CD14-positive monocyte (primary cell): ENCODE data around the gene LDAF1. TPM values are rescaled to one million over a fixed set of nuclear protein-coding genes. Genes with fewer than 3 reads are reported as not detected.
"Not testable (repeated sequence)": the region's sequence is repeated elsewhere in the genome, so short reads cannot be mapped to it uniquely, and the experiment has no call there.

Experiments used
- DNase-seq, 3 donors: peaks; one replicate each; pipeline ENCODE4 v3.0.0-alpha.2; 2011 to 2022
- H2AFZ ChIP-seq: 2 replicates; pipeline ENCODE4 v1.6.0; 2012; ENCODE audit warnings: mild to moderate bottlenecking, low read depth, low read length, inconsistent platforms; ENCODE audit not compliant: insufficient read depth, poor library complexity, severe bottlenecking
- H3K27ac ChIP-seq, 2 donors: 1 replicate in 1 of 2; 2 replicates in 1 of 2; pipeline ENCODE4 v1.5.1; 2012 to 2013; ENCODE audit warnings: low read length in 2 of 2, control low read depth in 1 of 2, inconsistent platforms in 1 of 2, low read depth in 1 of 2, mild to moderate bottlenecking in 1 of 2
- H3K27me3 ChIP-seq, 2 donors: one replicate each; pipeline versions ENCODE4 v1.6.0 to v1.6.1; 2011 to 2013; ENCODE audit warnings: low read length in 2 of 2; ENCODE audit not compliant: control insufficient read depth in 2 of 2, insufficient read depth in 2 of 2
- H3K36me3 ChIP-seq, 2 donors: replicated peaks in 1 of 2; 1 replicate in 1 of 2; 2 replicates in 1 of 2; pipeline versions ENCODE4 v1.5.1 to v1.6.1; 2012 to 2013; ENCODE audit warnings: low read length in 2 of 2, control low read depth in 1 of 2, inconsistent platforms in 1 of 2, mild to moderate bottlenecking in 1 of 2; ENCODE audit not compliant: insufficient read depth in 2 of 2, control insufficient read depth in 1 of 2
- H3K4me1 ChIP-seq, 2 donors: 1 replicate in 1 of 2; 2 replicates in 1 of 2; pipeline versions ENCODE4 v1.5.1 to v1.6.1; 2012 to 2013; ENCODE audit warnings: low read length in 2 of 2, control low read depth in 1 of 2, inconsistent platforms in 1 of 2, mild to moderate bottlenecking in 1 of 2, moderate library complexity in 1 of 2; ENCODE audit not compliant: insufficient read depth in 2 of 2, control insufficient read depth in 1 of 2
- H3K4me2 ChIP-seq: replicated peaks from 2 replicates; pipeline ENCODE3; 2012; ENCODE audit warnings: low read length, moderate library complexity, mild to moderate bottlenecking; ENCODE audit not compliant: poor library complexity, severe bottlenecking; ENCODE audit errors: extremely low read depth
- H3K4me3 ChIP-seq, 3 experiments: fragments of 200-600 bp in 1 of 3; sonication (generic) in 1 of 3; replicated peaks in 1 of 3; 1 replicate in 2 of 3; 2 replicates in 1 of 3; pipeline ENCODE4 v1.5.1; 2011 to 2013; ENCODE audit warnings: low read length in 3 of 3, mild to moderate bottlenecking in 3 of 3, control low read depth in 2 of 3, low read depth in 2 of 3, inconsistent platforms in 1 of 3, moderate library complexity in 1 of 3
- H3K79me2 ChIP-seq: 2 replicates; pipeline ENCODE4 v1.6.0; 2012; ENCODE audit warnings: mild to moderate bottlenecking, control low read depth, inconsistent platforms, low read length, moderate library complexity; ENCODE audit not compliant: insufficient read depth
- H3K9ac ChIP-seq: 2 replicates; pipeline ENCODE4 v1.6.0; 2017; ENCODE audit warnings: low read length, mild to moderate bottlenecking; ENCODE audit not compliant: insufficient read depth, poor library complexity, severe bottlenecking
- H3K9me3 ChIP-seq, 2 donors: replicated peaks in 1 of 2; 1 replicate in 1 of 2; 2 replicates in 1 of 2; pipeline versions ENCODE4 v1.5.1 to v1.6.1; 2012 to 2013; ENCODE audit warnings: low read length in 2 of 2, control low read depth in 1 of 2; ENCODE audit not compliant: control insufficient read depth in 1 of 2, insufficient read depth in 1 of 2
- H4K20me1 ChIP-seq: 2 replicates; pipeline ENCODE4 v1.6.0; 2012; ENCODE audit warnings: mild to moderate bottlenecking, low read length, control low read depth, moderate library complexity; ENCODE audit not compliant: insufficient read depth
- H3K27ac Mint-ChIP-seq, 7 donors: one replicate each; pipeline ENCODE4 v1.8.0; 2020; ENCODE audit warnings: mild to moderate bottlenecking in 7 of 7, mixed read lengths in 7 of 7, moderate library complexity in 6 of 7, inconsistent platforms in 2 of 7
- H3K27me3 Mint-ChIP-seq, 3 donors: one replicate each; pipeline ENCODE4 v1.8.0; 2021 to 2022; ENCODE audit warnings: low read depth in 3 of 3, mild to moderate bottlenecking in 3 of 3, mixed read lengths in 3 of 3, moderate library complexity in 3 of 3, inconsistent platforms in 1 of 3
- H3K36me3 Mint-ChIP-seq, 2 donors: one replicate each; pipeline ENCODE4 v1.8.0; 2020; ENCODE audit warnings: mixed read lengths in 2 of 2, inconsistent platforms in 1 of 2, mild to moderate bottlenecking in 1 of 2
- H3K4me1 Mint-ChIP-seq: one replicate; pipeline ENCODE4 v1.8.0; 2020; ENCODE audit warnings: mild to moderate bottlenecking, mixed read lengths
- H3K4me3 Mint-ChIP-seq, 2 donors: one replicate each; pipeline ENCODE4 v1.8.0; 2020; ENCODE audit warnings: mild to moderate bottlenecking in 2 of 2, mixed read lengths in 2 of 2, moderate library complexity in 1 of 2
- H3K9me3 Mint-ChIP-seq, 7 donors: one replicate each; pipeline ENCODE4 v1.8.0; 2020 to 2022; ENCODE audit warnings: mixed read lengths in 7 of 7, mild to moderate bottlenecking in 6 of 7, moderate library complexity in 6 of 7, inconsistent platforms in 2 of 7
- CTCF ChIP-seq: fragments of 200-600 bp; IDR thresholded peaks from one replicate; pipeline ENCODE4 v1.8.0; 2022; ENCODE audit warnings: antibody characterized with exemption, mild to moderate bottlenecking
- whole genome bisulfite sequencing: methylation state at CpG from one replicate; pipeline ENCODE4 v1.1.5; 2013; ENCODE audit warnings: missing lambda C conversion rate; ENCODE audit not compliant: insufficient coverage; 5-methylcytosine and 5-hydroxymethylcytosine counted together
- intact Hi-C, 2 donors: fragments of 100-400 bp; cut with micrococcal nuclease; formaldehyde crosslinking; loops; one replicate each; pipeline versions ENCODE4 v1.15.0 to v1.15.1; 2023
- polyA plus RNA-seq, 3 donors: library from polyadenylated mRNA; depleted of rRNA in 1 of 3; unstranded in 2 of 3; stranded (reverse) in 1 of 3; fragments of 300-500 nt in 2 of 3; fragments of >200 nt in 1 of 3; fragmentation: Illumina TruSeq in 2 of 3; gene quantifications; 1 replicate in 2 of 3; 2 replicates in 1 of 3; pipeline ENCODE4 v1.2.3, GENCODE V29; 2012 to 2021

LDAF1 gene
- polyA plus RNA-seq, 3 donors = 10.1 to 24.3 (median 17.9) TPM

GRCh38 chr16:21194771-21195301 is 36.4 kb downstream of the LDAF1 start:
- H3K27me3 Mint-ChIP-seq = peaks cover 1 to 23% (median 15%) of the 10 kb centered on the region in 3 donors
- H3K79me2 ChIP-seq = no peaks in the 10 kb centered on the region
- H2AFZ ChIP-seq = no peak overlapping the region
- intact Hi-C loops = loop anchor here in 1 of 2 donors (10.0 kb wide), 1 partner anchor 380 kb away; no protein-coding TSS in a partner anchor
- peak overlapping the region in 1 of 7 donors; percentile 19 for H3K27ac Mint-ChIP-seq
- H3K9me3 Mint-ChIP-seq = peaks cover 0 to 11% (median 3%) of the 10 kb centered on the region in 7 donors
- peaks cover 0 to 2% of the 10 kb centered on the region in 2 donors for H3K27me3 ChIP-seq
- H3K4me3 ChIP-seq = no peak overlapping the region
- no peak overlapping the region for H3K4me3 Mint-ChIP-seq
- no peak overlapping the region for H3K9ac ChIP-seq
- TF ChIP-seq CTCF = no peak
- peaks cover 7% of the 10 kb centered on the region for H3K4me1 Mint-ChIP-seq
- WGBS = 64% methylated on average over 4 of the region's 6 CpGs
- DNase-seq = no peak
- no peaks in the 10 kb centered on the region for H3K36me3 Mint-ChIP-seq
- H3K4me1 ChIP-seq = no peaks in the 10 kb centered on the region
- no peak overlapping the region for H3K4me2 ChIP-seq
- no peaks in the 10 kb centered on the region for H3K36me3 ChIP-seq
- H3K27ac ChIP-seq = no peak overlapping the region
- H3K9me3 ChIP-seq = peaks cover 0 to 5% of the 10 kb centered on the region in 2 donors
- H4K20me1 ChIP-seq = no peaks in the 10 kb centered on the region

DNA sequence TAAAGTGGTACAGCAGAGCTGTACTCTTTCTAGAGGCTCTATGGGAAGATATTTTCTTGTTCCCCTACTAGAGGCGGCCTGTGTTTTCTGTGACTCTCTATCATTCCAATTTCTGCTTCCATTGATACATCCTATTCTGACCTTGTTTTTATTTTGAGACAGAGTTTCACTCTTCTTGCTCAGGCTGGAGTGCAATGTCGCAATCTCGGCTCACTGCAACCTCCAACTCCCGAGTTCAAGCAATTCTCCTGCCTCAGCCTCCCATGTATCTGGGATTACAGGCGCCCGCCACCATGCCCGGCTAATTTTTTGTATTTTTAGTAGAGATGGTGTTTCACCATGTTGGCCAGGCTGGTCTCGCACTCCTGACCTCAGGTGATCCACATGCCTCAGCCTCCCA is 36.9 kb downstream of the LDAF1 start:
- peaks cover 1 to 23% (median 15%) of the 10 kb centered on the region in 3 donors for H3K27me3 Mint-ChIP-seq
- not testable (repeated sequence) for H3K9me3 ChIP-seq, H4K20me1 ChIP-seq, H3K27me3 ChIP-seq, DNase-seq, H3K79me2 ChIP-seq, H3K4me1 Mint-ChIP-seq, H3K9ac ChIP-seq, H2AFZ ChIP-seq, H3K36me3 Mint-ChIP-seq, H3K36me3 ChIP-seq, H3K4me2 ChIP-seq, H3K4me1 ChIP-seq, H3K4me3 ChIP-seq, H3K4me3 Mint-ChIP-seq, H3K27ac ChIP-seq, H3K27ac Mint-ChIP-seq
- intact Hi-C loops = loop anchor here in 1 of 2 donors (10.0 kb wide), 1 partner anchor 379 kb away; no protein-coding TSS in a partner anchor
- peaks cover 0 to 11% (median 0%) of the 10 kb centered on the region in 7 donors for H3K9me3 Mint-ChIP-seq
- 80% methylated on average over 2 of the region's 8 CpGs for WGBS
